Adrenal gland (tissue), 5 donors: ENCODE data around the gene CHN2.

Experiments
- POLR2A ChIP-seq, 2 donors: fragments of 450-650 bp; IDR thresholded peaks; one replicate each; pipeline ENCODE4 v1.6.1; 2017; ENCODE audit warnings: antibody characterized with exemption in 2 of 2, mild to moderate bottlenecking in 2 of 2, moderate library complexity in 1 of 2
- TF ChIP-seq, protein P1 (sequence below), 6 experiments: fragments of 450-650 bp in 4 of 6; fragments of 200-600 bp in 2 of 6; sonication (generic) in 1 of 6; IDR thresholded peaks; 1 replicate in 5 of 6; 2 replicates in 1 of 6; pipeline versions ENCODE4 v1.5.1 to v1.8.0; 2016 to 2021; ENCODE audit warnings: antibody characterized with exemption in 6 of 6, mild to moderate bottlenecking in 2 of 6, moderate library complexity in 1 of 6
- donor health status: DM: no; HTN: no; CAD: no.

DNA sequence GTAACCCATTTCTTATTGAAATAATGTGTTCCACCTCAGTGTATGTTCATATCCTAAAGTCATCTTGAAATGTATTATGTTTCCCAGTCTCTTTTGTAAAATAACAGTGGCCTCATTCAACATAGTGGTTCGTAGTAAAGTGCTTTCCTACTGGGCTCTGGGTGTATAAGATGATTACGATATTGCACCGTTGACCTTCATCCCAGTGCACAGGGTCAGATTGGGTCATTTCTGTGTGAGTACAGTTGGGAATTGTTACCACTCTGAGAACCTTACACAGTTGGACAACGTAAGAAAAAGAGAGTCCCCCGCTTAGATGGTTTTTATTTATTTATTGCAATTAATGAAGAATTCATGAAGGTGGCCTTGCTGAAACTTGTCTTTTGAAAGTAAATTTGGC lies 135.6 kb downstream of the CHN2 start:
- TF ChIP-seq, protein P1, sequence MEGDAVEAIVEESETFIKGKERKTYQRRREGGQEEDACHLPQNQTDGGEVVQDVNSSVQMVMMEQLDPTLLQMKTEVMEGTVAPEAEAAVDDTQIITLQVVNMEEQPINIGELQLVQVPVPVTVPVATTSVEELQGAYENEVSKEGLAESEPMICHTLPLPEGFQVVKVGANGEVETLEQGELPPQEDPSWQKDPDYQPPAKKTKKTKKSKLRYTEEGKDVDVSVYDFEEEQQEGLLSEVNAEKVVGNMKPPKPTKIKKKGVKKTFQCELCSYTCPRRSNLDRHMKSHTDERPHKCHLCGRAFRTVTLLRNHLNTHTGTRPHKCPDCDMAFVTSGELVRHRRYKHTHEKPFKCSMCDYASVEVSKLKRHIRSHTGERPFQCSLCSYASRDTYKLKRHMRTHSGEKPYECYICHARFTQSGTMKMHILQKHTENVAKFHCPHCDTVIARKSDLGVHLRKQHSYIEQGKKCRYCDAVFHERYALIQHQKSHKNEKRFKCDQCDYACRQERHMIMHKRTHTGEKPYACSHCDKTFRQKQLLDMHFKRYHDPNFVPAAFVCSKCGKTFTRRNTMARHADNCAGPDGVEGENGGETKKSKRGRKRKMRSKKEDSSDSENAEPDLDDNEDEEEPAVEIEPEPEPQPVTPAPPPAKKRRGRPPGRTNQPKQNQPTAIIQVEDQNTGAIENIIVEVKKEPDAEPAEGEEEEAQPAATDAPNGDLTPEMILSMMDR (IDR thresholded peaks at IDR 0.05), result no peak
- no peak for TF ChIP-seq POLR2A (IDR thresholded peaks at IDR 0.05)
